ENCODE measurements around the gene RHCE. TPM values are rescaled to one million over a fixed set of nuclear protein-coding genes. Genes with fewer than 3 reads are reported as not detected.
"Not testable (repeated sequence)": the region's sequence is repeated elsewhere in the genome, so short reads cannot be mapped to it uniquely, and the experiment has no call there.

The RHCE gene
- polyA plus RNA-seq, 1 donor from 2014 or later = 0.30 TPM

GRCh38 chr1:25389721-25390120 lies 30.9 kb downstream of the RHCE start:
- not testable (repeated sequence) for H3K9me3 Mint-ChIP-seq, H3K27me3 Mint-ChIP-seq, H3K27ac Mint-ChIP-seq, H3K4me1 Mint-ChIP-seq, H3K4me3 Mint-ChIP-seq, H3K36me3 Mint-ChIP-seq

GRCh38 chr1:25388691-25389090 lies 31.9 kb downstream of the RHCE start:
- not testable (repeated sequence) for H3K36me3 Mint-ChIP-seq, H3K27me3 Mint-ChIP-seq, H3K4me1 Mint-ChIP-seq, H3K9me3 Mint-ChIP-seq, H3K27ac Mint-ChIP-seq, H3K4me3 Mint-ChIP-seq

- H3K27me3 Mint-ChIP-seq, H3K4me3 Mint-ChIP-seq, H3K9me3 Mint-ChIP-seq, H3K27ac Mint-ChIP-seq, H3K4me1 Mint-ChIP-seq, H3K36me3 Mint-ChIP-seq: not testable (repeated sequence)
These were observed 33.5 kb downstream of the RHCE start for GRCh38 chr1:25387096-25387495.

- H3K4me1 Mint-ChIP-seq, H3K36me3 Mint-ChIP-seq, H3K9me3 Mint-ChIP-seq, H3K4me3 Mint-ChIP-seq, H3K27me3 Mint-ChIP-seq, H3K27ac Mint-ChIP-seq: not testable (repeated sequence)
These were observed 36.8 kb downstream of the RHCE start for GRCh38 chr1:25383875-25384274.

GRCh38 chr1:25383090-25383489 lies 37.5 kb downstream of the RHCE start:
- not testable (repeated sequence) for H3K4me1 Mint-ChIP-seq, H3K9me3 Mint-ChIP-seq, H3K27me3 Mint-ChIP-seq, H3K4me3 Mint-ChIP-seq, H3K27ac Mint-ChIP-seq, H3K36me3 Mint-ChIP-seq

GRCh38 chr1:25382543-25382942 lies 38.1 kb downstream of the RHCE start:
- H3K4me3 Mint-ChIP-seq, H3K4me1 Mint-ChIP-seq, H3K9me3 Mint-ChIP-seq, H3K36me3 Mint-ChIP-seq, H3K27me3 Mint-ChIP-seq, H3K27ac Mint-ChIP-seq: not testable (repeated sequence)

- not testable (repeated sequence) for H3K27ac Mint-ChIP-seq, H3K36me3 Mint-ChIP-seq, H3K27me3 Mint-ChIP-seq
These were observed 42.3 kb downstream of the RHCE start for GRCh38 chr1:25378367-25378766.

GRCh38 chr1:25371757-25372156 lies 48.9 kb downstream of the RHCE start:
- not testable (repeated sequence) for H3K4me1 Mint-ChIP-seq, H3K27me3 Mint-ChIP-seq, H3K27ac Mint-ChIP-seq, H3K36me3 Mint-ChIP-seq, H3K9me3 Mint-ChIP-seq, H3K4me3 Mint-ChIP-seq

More at GRCh38 chr1:25378367-25378766, 42.3 kb downstream of the RHCE start:
- not testable (repeated sequence) for H3K4me1 Mint-ChIP-seq, H3K4me3 Mint-ChIP-seq, H3K9me3 Mint-ChIP-seq

GRCh38 chr1:25369691-25370271 lies 50.8 kb downstream of the RHCE start:
- H3K36me3 Mint-ChIP-seq, H3K27ac Mint-ChIP-seq, H3K9me3 Mint-ChIP-seq, H3K27me3 Mint-ChIP-seq, H3K4me1 Mint-ChIP-seq, H3K4me3 Mint-ChIP-seq: not testable (repeated sequence)

GRCh38 chr1:25369241-25369640 lies 51.4 kb downstream of the RHCE start:
- Mint-ChIP-seq H3K4me1 (no peaks in the 10 kb centered on the region), H3K4me3 (no peak overlapping the region), H3K9me3 (no peaks in the 10 kb centered on the region), H3K27ac (no peak overlapping the region), H3K36me3 (no peaks in the 10 kb centered on the region), H3K27me3 (no peaks in the 10 kb centered on the region)

- H3K9me3 Mint-ChIP-seq, H3K27ac Mint-ChIP-seq, H3K27me3 Mint-ChIP-seq, H3K4me1 Mint-ChIP-seq, H3K4me3 Mint-ChIP-seq, H3K36me3 Mint-ChIP-seq: not testable (repeated sequence)
These were observed 57.7 kb downstream of the RHCE start for GRCh38 chr1:25362634-25363559.

GRCh38 chr1:25361901-25362300 lies 58.7 kb downstream of the RHCE start:
- Mint-ChIP-seq H3K27ac (no peak overlapping the region), H3K4me3 (no peak overlapping the region), H3K36me3 (no peaks in the 10 kb centered on the region), H3K27me3 (no peaks in the 10 kb centered on the region), H3K9me3 (no peaks in the 10 kb centered on the region), H3K4me1 (no peaks in the 10 kb centered on the region)

GRCh38 chr1:25360596-25361581 lies 59.7 kb downstream of the RHCE start:
- no peaks in the 10 kb centered on the region for H3K36me3 Mint-ChIP-seq
- H3K9me3 Mint-ChIP-seq = no peaks in the 10 kb centered on the region
- no peaks in the 10 kb centered on the region for H3K27me3 Mint-ChIP-seq
- H3K4me1 Mint-ChIP-seq = no peaks in the 10 kb centered on the region
- H3K4me3 Mint-ChIP-seq = no peak overlapping the region
- H3K27ac Mint-ChIP-seq = no peak overlapping the region

- H3K27me3 Mint-ChIP-seq = no peaks in the 10 kb centered on the region
- peak overlapping the region in 1 of 3 donors; percentile 90 for H3K27ac Mint-ChIP-seq
- no peaks in the 10 kb centered on the region for H3K36me3 Mint-ChIP-seq
- no peak overlapping the region for H3K4me3 Mint-ChIP-seq
- no peaks in the 10 kb centered on the region for H3K4me1 Mint-ChIP-seq
- no peaks in the 10 kb centered on the region for H3K9me3 Mint-ChIP-seq
These were observed 63.8 kb downstream of the RHCE start for GRCh38 chr1:25356848-25357247.

GRCh38 chr1:25356441-25356840 lies 64.2 kb downstream of the RHCE start:
- H3K4me3 Mint-ChIP-seq = peak overlapping the region in 1 of 4 donors; percentile 68
- H3K27me3 Mint-ChIP-seq = no peaks in the 10 kb centered on the region
- H3K4me1 Mint-ChIP-seq = no peaks in the 10 kb centered on the region
- no peaks in the 10 kb centered on the region for H3K36me3 Mint-ChIP-seq
- H3K27ac Mint-ChIP-seq = peak overlapping the region in 1 of 3 donors; percentile 41
- no peaks in the 10 kb centered on the region for H3K9me3 Mint-ChIP-seq
